Omental fat pad (tissue), 4 donors: ENCODE results near the gene GPRASP3. TPM values are rescaled to one million over a fixed set of nuclear protein-coding genes. Genes with fewer than 3 reads are reported as not detected.

ENCODE experiments used
- ATAC-seq: fragments of 150-250 bp; one replicate; pipeline ENCODE4 v1.9.1; 2016; ENCODE audit warnings: mild to moderate bottlenecking, moderate library complexity; ENCODE audit not compliant: low FRiP score
- DNase-seq: peaks from one replicate; pipeline ENCODE4 v3.0.0-alpha.2; 2019; ENCODE audit warnings: low spot score
- total RNA-seq, 4 donors: library from RNA; depleted of rRNA; stranded (reverse); fragments of >200 nt; gene quantifications; one replicate each; pipeline ENCODE4 v1.1.0, GENCODE V29; 2016
- TF ChIP-seq, protein P1 (sequence below), 3 donors: fragments of 450-650 bp; IDR thresholded peaks; one replicate each; pipeline ENCODE4 v1.5.1; 2016 to 2017; ENCODE audit warnings: antibody characterized with exemption in 3 of 3, mild to moderate bottlenecking in 3 of 3, moderate library complexity in 2 of 3

GPRASP3 gene
- total RNA-seq, 4 donors from 2014 or later: 1.3 to 5.7 (median 3.3) TPM

DNA sequence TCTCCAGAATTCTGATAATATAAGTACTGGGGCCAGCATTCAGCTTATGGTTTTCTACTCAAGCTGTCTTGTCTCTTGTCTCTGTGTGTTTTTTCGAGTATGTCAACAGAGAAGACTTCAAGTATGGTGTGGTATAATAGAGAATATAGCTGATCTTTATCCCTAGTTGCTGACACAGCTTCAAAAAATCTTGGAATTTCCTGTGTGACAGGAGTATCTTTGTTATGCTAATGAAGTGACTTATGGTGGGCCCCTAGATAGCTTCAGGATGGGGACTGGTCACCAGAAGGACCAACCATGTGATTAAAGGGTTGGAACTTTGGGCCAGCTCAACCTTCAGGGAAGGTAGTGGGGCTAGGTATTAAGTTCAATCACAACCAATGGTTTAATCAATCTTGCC lies 2.9 kb downstream of the GPRASP3 start:
- DNase-seq (no peak), ATAC-seq (no peak)
- TF ChIP-seq, protein P1, sequence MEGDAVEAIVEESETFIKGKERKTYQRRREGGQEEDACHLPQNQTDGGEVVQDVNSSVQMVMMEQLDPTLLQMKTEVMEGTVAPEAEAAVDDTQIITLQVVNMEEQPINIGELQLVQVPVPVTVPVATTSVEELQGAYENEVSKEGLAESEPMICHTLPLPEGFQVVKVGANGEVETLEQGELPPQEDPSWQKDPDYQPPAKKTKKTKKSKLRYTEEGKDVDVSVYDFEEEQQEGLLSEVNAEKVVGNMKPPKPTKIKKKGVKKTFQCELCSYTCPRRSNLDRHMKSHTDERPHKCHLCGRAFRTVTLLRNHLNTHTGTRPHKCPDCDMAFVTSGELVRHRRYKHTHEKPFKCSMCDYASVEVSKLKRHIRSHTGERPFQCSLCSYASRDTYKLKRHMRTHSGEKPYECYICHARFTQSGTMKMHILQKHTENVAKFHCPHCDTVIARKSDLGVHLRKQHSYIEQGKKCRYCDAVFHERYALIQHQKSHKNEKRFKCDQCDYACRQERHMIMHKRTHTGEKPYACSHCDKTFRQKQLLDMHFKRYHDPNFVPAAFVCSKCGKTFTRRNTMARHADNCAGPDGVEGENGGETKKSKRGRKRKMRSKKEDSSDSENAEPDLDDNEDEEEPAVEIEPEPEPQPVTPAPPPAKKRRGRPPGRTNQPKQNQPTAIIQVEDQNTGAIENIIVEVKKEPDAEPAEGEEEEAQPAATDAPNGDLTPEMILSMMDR (IDR thresholded peaks at IDR 0.05): no peak

DNA sequence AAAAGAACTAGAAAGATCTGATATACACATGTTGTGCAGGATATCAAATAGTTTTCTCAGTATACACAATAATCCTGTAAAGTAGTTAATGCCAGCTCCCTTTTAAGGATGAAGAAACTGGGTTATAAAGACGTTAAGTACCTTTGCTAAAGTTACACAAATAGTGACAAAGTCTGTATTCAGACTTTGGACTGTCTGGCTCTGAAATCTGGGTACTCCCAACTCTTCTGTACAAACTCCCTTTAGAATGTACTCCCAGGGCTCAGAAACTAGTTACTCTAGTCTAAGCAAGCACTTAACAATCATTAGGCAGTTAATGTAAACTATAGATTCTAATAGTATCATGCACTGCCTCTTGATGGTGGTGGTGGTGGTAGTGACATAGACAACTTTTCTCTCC lies 7.2 kb downstream of the GPRASP3 start:
- DNase-seq (no peak), ATAC-seq (no peak)
- TF ChIP-seq, protein P1 (IDR thresholded peaks at IDR 0.05): no peak

DNA sequence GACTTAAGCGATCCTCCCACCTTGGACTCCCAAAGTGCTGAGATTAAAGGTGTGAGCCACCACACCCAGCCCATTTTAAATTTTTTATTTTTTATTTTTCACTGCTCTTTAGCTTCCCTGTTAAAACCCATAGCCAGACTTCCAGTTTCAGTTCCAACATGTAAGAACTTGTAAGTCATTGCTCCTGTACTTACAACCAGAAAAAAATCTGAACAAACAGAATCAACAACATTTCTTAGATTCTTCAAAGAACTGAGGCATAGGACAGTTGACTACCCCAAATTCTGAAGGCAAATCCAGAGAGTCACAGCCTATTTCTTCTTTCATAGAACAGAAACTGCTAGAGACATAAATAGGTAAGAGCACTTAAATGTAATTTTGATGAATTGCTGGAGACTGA lies 8.1 kb downstream of the GPRASP3 start:
- TF ChIP-seq, protein P1 (IDR thresholded peaks at IDR 0.05): no peak
- no peak for DNase-seq
- no peak for ATAC-seq

DNA sequence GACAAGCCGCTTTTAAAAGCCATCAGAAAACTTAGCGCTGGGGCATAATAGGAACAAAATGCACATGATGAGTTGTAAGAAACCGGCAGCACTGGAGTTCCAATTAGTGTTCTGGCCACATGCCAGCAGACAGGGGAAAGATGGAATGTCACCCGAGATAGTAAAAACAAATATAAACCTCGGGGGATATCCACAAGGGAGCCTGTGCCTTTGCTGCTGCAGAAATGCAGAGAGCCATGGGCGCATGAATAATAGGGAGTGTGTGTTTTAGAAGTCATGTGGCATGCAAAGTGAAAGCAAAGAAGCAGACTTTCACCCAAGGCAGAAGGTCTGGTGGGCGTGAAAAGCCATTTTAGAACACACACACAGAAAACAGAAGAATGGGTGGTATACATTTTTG lies 19.1 kb downstream of the GPRASP3 start:
- ATAC-seq: no peak
- TF ChIP-seq, protein P1 (IDR thresholded peaks at IDR 0.05): no peak
- no peak for DNase-seq

DNA sequence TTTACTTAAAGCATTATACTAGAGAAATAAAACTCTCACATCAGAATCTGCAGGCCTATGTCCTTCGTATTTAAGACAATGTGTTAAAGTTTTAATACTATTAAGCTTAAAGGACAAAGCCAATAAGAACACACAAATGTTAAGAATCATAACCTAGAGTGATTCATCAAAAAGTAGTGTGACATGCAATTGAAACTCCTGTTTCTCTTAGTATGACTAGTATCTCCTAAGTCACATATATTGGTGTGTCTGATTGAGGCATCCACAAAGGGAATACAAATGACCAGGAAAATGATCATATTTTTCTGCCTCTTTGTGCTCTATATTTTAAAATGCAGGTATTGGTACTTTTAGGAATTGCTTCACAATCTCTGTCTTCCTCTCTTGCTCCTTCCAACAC lies 23.8 kb downstream of the GPRASP3 start:
- TF ChIP-seq, protein P1 (IDR thresholded peaks at IDR 0.05): no peak
- DNase-seq: no peak
- ATAC-seq: no peak

DNA sequence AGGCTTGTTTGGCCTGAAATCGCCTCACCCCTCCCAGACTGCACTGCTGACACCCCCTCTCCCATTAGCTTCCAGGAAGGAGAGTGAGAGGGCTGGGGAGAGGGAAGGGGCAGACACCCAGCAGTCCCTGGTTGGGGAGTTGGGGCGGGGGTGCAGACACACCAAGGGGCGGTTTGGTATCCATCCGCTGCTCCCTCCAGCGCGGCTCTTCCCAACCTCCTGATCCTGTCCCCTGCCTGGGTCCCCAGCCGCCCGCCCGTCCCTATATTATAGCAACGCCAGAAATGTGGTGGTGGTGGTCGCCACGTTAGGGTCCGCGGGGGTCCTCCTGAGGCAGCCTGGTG lies 24.9 kb downstream of the GPRASP3 start:
- TF ChIP-seq, protein P1 (IDR thresholded peaks at IDR 0.05): no peak
- DNase-seq (no peak), ATAC-seq (no peak)

- no peak for DNase-seq
- peak; percentile 63 for ATAC-seq
- TF ChIP-seq, protein P1 (IDR thresholded peaks at IDR 0.05): no peak
These were observed 25.5 kb downstream of the GPRASP3 start for GRCh38 chrX:102745857-102746584.
